Measurements from ENCODE around the gene LMOD3.

LMOD3 gene

GRCh38 chr3:69087030-69087791 is 35.2 kb downstream of the LMOD3 start:
- TF ChIP-seq, protein P1, sequence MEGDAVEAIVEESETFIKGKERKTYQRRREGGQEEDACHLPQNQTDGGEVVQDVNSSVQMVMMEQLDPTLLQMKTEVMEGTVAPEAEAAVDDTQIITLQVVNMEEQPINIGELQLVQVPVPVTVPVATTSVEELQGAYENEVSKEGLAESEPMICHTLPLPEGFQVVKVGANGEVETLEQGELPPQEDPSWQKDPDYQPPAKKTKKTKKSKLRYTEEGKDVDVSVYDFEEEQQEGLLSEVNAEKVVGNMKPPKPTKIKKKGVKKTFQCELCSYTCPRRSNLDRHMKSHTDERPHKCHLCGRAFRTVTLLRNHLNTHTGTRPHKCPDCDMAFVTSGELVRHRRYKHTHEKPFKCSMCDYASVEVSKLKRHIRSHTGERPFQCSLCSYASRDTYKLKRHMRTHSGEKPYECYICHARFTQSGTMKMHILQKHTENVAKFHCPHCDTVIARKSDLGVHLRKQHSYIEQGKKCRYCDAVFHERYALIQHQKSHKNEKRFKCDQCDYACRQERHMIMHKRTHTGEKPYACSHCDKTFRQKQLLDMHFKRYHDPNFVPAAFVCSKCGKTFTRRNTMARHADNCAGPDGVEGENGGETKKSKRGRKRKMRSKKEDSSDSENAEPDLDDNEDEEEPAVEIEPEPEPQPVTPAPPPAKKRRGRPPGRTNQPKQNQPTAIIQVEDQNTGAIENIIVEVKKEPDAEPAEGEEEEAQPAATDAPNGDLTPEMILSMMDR (IDR thresholded peaks at IDR 0.05; ENCODE audit: insufficient read depth, low read length, poor library complexity, severe bottlenecking): no peak
- TF ChIP-seq EZH2phosphoT487 (conservative IDR thresholded peaks at IDR 0.05; ENCODE audit: low read length): no peak
- H3K9me3 ChIP-seq (ENCODE audit: insufficient read depth, low read length): no peaks in the 10 kb centered on the region
- peaks cover 52% of the 10 kb centered on the region for H3K79me2 ChIP-seq (ENCODE audit: insufficient read depth, low read length)
- no peaks in the 10 kb centered on the region for H3K9me2 ChIP-seq (replicated peaks; ENCODE audit: insufficient read depth, low read length)
- H4K20me1 ChIP-seq (ENCODE audit: low read depth, low read length): no peaks in the 10 kb centered on the region
- H3F3A ChIP-seq (ENCODE audit: insufficient read depth): peaks cover 27% of the 10 kb centered on the region
- H3K9ac ChIP-seq (ENCODE audit: low read length): no peak overlapping the region
- no peak overlapping the region for H3K4me3 ChIP-seq (ENCODE audit: insufficient read depth, low read length, poor library complexity, severe bottlenecking)
- H3K27me3 ChIP-seq (ENCODE audit: low read length): no peaks in the 10 kb centered on the region
- H3K4me2 ChIP-seq (ENCODE audit: low read depth, low read length, poor library complexity, severe bottlenecking): peak overlapping the region; percentile 41
- no peaks in the 10 kb centered on the region for H3K36me3 ChIP-seq (ENCODE audit: low read length)
- peak overlapping the region; percentile 14; the same call in 1 of the 2 replicates for H3K27ac ChIP-seq (ENCODE audit: low read depth, low read length)
- H2AFZ ChIP-seq (ENCODE audit: low read depth, low read length, severe bottlenecking): no peak overlapping the region

DNA sequence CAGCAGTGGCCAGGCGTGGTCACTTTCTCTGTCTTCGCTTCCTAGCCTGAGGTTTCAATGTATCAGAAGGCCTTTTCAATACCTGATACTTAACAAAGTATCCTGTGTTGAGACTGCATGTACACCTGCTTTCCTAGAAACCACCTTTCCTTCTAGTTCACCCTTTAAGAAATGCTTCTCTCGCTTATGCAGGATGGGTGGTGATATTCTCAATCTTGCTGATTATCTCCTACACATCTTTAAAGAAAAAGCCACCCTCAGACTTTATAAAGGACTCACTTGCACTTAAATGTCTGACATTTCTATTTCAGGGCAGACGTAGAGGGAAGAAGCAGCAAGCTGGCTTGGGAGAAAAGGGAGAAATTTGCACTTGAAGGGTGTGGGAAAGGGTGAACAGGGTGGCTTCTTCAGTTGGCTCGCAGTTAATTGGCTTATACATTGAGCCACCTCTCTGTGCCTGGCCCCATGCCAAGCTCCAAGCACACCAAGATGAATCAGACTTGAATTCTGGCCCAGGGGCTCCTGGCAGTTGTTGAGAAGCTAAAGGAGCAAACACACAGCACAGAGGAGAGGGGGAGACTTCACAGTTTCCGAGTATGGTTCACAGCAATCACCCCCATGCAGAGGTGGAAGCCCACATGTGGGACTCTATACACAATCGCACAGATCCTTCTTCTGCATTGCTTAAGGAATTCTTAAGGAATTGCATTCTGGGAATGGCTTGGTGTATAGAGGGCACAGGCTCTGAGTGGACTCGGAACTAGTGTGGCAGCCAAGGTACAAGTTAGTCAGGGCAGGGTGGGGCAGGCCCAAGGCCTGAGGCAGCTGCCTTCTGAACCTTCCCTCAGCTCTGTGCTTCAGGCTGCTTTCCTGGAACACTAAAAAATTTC is 36.3 kb downstream of the LMOD3 start:
- peak overlapping the region; percentile 56; the same call in 1 of the 2 replicates for H3K27ac ChIP-seq (ENCODE audit: low read depth, low read length)
- TF ChIP-seq, protein P1 (IDR thresholded peaks at IDR 0.05; ENCODE audit: insufficient read depth, low read length, poor library complexity, severe bottlenecking): no peak
- no peak for TF ChIP-seq EZH2phosphoT487 (conservative IDR thresholded peaks at IDR 0.05; ENCODE audit: low read length)
- H3K36me3 ChIP-seq (ENCODE audit: low read length): no peaks in the 10 kb centered on the region
- no peak overlapping the region for H2AFZ ChIP-seq (ENCODE audit: low read depth, low read length, severe bottlenecking)
- peak overlapping the region; percentile 71 for H3K9ac ChIP-seq (ENCODE audit: low read length)
- H3K9me2 ChIP-seq (replicated peaks; ENCODE audit: insufficient read depth, low read length): no peaks in the 10 kb centered on the region
- no peaks in the 10 kb centered on the region for H3K9me3 ChIP-seq (ENCODE audit: insufficient read depth, low read length)
- H3K27me3 ChIP-seq (ENCODE audit: low read length): no peaks in the 10 kb centered on the region
- H3F3A ChIP-seq (ENCODE audit: insufficient read depth): peaks cover 34% of the 10 kb centered on the region
- peaks cover 46% of the 10 kb centered on the region for H3K79me2 ChIP-seq (ENCODE audit: insufficient read depth, low read length)
- peak overlapping the region; percentile 80 for H3K4me2 ChIP-seq (ENCODE audit: low read depth, low read length, poor library complexity, severe bottlenecking)
- no peaks in the 10 kb centered on the region for H4K20me1 ChIP-seq (ENCODE audit: low read depth, low read length)
- H3K4me3 ChIP-seq (ENCODE audit: insufficient read depth, low read length, poor library complexity, severe bottlenecking): peak overlapping the region; percentile 81

DNA sequence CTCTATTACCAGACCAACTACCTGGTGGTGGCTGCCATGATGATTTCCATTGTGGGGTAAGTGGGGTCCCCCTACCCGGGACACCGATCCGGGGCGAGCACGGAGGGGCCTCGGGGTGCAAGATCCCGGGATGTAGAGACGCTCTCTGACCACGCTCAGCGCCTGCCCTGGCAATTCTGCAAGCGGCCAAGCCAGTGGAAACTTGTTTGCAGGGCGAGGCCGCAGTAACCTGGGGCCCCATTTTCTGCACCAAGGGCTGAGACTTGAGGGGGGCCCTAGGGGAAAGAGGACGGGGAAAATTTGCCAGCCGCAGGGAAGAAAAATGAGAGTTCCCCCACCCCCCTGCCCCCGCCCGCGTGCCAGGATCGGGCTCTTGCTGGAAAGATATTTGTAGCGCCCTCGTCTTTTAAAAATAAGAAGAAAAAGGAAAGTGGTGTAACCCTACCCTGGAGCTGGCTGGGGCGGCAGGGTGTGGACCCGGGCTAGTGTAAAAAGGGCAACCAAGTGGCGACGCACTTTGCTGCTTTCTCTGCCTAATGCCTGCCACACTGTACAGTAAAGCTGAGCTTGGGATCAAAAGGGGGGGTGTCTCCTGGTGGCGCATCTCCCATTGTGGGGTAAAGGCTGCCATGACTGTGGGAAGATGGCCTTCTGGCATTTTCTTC is 37.1 kb downstream of the LMOD3 start:
- no peak for TF ChIP-seq EZH2phosphoT487 (conservative IDR thresholded peaks at IDR 0.05; ENCODE audit: low read length)
- TF ChIP-seq, protein P1 (IDR thresholded peaks at IDR 0.05; ENCODE audit: insufficient read depth, low read length, poor library complexity, severe bottlenecking): no peak
- no peaks in the 10 kb centered on the region for H3K9me2 ChIP-seq (replicated peaks; ENCODE audit: insufficient read depth, low read length)
- peaks cover 40% of the 10 kb centered on the region for H3F3A ChIP-seq (ENCODE audit: insufficient read depth)
- H3K79me2 ChIP-seq (ENCODE audit: insufficient read depth, low read length): peaks cover 42% of the 10 kb centered on the region
- no peaks in the 10 kb centered on the region for H3K9me3 ChIP-seq (ENCODE audit: insufficient read depth, low read length)
- H3K27ac ChIP-seq (ENCODE audit: low read depth, low read length): peak overlapping the region; percentile 56
- peak overlapping the region; percentile 81 for H3K4me3 ChIP-seq (ENCODE audit: insufficient read depth, low read length, poor library complexity, severe bottlenecking)
- peak overlapping the region; percentile 71 for H3K9ac ChIP-seq (ENCODE audit: low read length)
- no peaks in the 10 kb centered on the region for H4K20me1 ChIP-seq (ENCODE audit: low read depth, low read length)
- H3K27me3 ChIP-seq (ENCODE audit: low read length): no peaks in the 10 kb centered on the region
- peak overlapping the region; percentile 80 for H3K4me2 ChIP-seq (ENCODE audit: low read depth, low read length, poor library complexity, severe bottlenecking)
- H3K36me3 ChIP-seq (ENCODE audit: low read length): no peaks in the 10 kb centered on the region
- H2AFZ ChIP-seq (ENCODE audit: low read depth, low read length, severe bottlenecking): peak overlapping the region; percentile 43
